ENCODE data around the gene ANAPC16.

ANAPC16 gene

GRCh38 chr10:72255977-72256729 is 40.3 kb downstream of the ANAPC16 start:
- no peak for ATAC-seq (ENCODE audit: insufficient read depth, low read depth)
- H3K79me2 ChIP-seq (ENCODE audit: insufficient read depth, low read length) = no peaks in the 10 kb centered on the region
- H3K27ac ChIP-seq (ENCODE audit: low read length) = no peak overlapping the region
- H4K20me1 ChIP-seq (ENCODE audit: insufficient read depth, low read length) = no peaks in the 10 kb centered on the region
- TF ChIP-seq CTCF (IDR thresholded peaks at IDR 0.05; ENCODE audit: borderline replicate concordance, extremely low read depth, low read length, poor library complexity, severe bottlenecking) = no peak
- TF ChIP-seq EZH2 (IDR thresholded peaks at IDR 0.05; ENCODE audit: borderline replicate concordance, low read depth, low read length, severe bottlenecking) = no peak
- no peak overlapping the region for H3K9ac ChIP-seq (ENCODE audit: low read depth, low read length)
- no peaks in the 10 kb centered on the region for H3K9me3 ChIP-seq (ENCODE audit: insufficient read depth, low read length, severe bottlenecking)
- no peak for DNase-seq
- no peaks in the 10 kb centered on the region for H3K27me3 ChIP-seq (ENCODE audit: insufficient read depth, low read length, poor library complexity)
- H3K36me3 ChIP-seq (ENCODE audit: insufficient read depth, low read length) = no peaks in the 10 kb centered on the region
- peaks cover 34% of the 10 kb centered on the region for H3K4me1 ChIP-seq (ENCODE audit: insufficient read depth, low read length)
- no peak overlapping the region for H3K4me2 ChIP-seq (ENCODE audit: insufficient read depth, low read length)
- H2AFZ ChIP-seq (ENCODE audit: low read depth, low read length) = no peak overlapping the region
- H3K4me3 ChIP-seq (ENCODE audit: low read depth in 1 of 2, low read length in 2 of 2) = no peak overlapping the region

- Histone ChIP-seq H2AFZ (ENCODE audit: low read depth, low read length) (no peak overlapping the region), H3K27ac (ENCODE audit: low read length) (no peak overlapping the region; the same call in 1 of the 2 replicates), H3K9me3 (ENCODE audit: insufficient read depth, low read length, severe bottlenecking) (no peaks in the 10 kb centered on the region), H4K20me1 (ENCODE audit: insufficient read depth, low read length) (no peaks in the 10 kb centered on the region), H3K4me2 (ENCODE audit: insufficient read depth, low read length) (no peak overlapping the region), H3K27me3 (ENCODE audit: insufficient read depth, low read length, poor library complexity) (no peaks in the 10 kb centered on the region), H3K79me2 (ENCODE audit: insufficient read depth, low read length) (no peaks in the 10 kb centered on the region), H3K4me1 (ENCODE audit: insufficient read depth, low read length) (peaks cover 45% of the 10 kb centered on the region), H3K9ac (ENCODE audit: low read depth, low read length) (no peak overlapping the region), H3K36me3 (ENCODE audit: insufficient read depth, low read length) (no peaks in the 10 kb centered on the region), H3K4me3 (ENCODE audit: low read depth in 1 of 2, low read length in 2 of 2) (no peak overlapping the region)
- no peak for TF ChIP-seq EZH2 (IDR thresholded peaks at IDR 0.05; ENCODE audit: borderline replicate concordance, low read depth, low read length, severe bottlenecking)
- no peak for TF ChIP-seq CTCF (IDR thresholded peaks at IDR 0.05; ENCODE audit: borderline replicate concordance, extremely low read depth, low read length, poor library complexity, severe bottlenecking)
- ATAC-seq (ENCODE audit: insufficient read depth, low read depth) (no peak), DNase-seq (no peak)
These were observed 41.5 kb downstream of the ANAPC16 start for GRCh38 chr10:72257051-72257892.

GRCh38 chr10:72258617-72259016 is 42.8 kb downstream of the ANAPC16 start:
- Histone ChIP-seq H3K9ac (ENCODE audit: low read depth, low read length) (no peak overlapping the region), H3K9me3 (ENCODE audit: insufficient read depth, low read length, severe bottlenecking) (no peaks in the 10 kb centered on the region), H3K27ac (ENCODE audit: low read length) (peak overlapping the region; percentile 27; the same call in 1 of the 2 replicates)

More at GRCh38 chr10:72258617-72259016, 42.8 kb downstream of the ANAPC16 start:
- Histone ChIP-seq H3K4me1 (ENCODE audit: insufficient read depth, low read length) (peaks cover 58% of the 10 kb centered on the region), H4K20me1 (ENCODE audit: insufficient read depth, low read length) (no peaks in the 10 kb centered on the region), H3K4me3 (ENCODE audit: low read depth in 1 of 2, low read length in 2 of 2) (no peak overlapping the region), H3K4me2 (ENCODE audit: insufficient read depth, low read length) (no peak overlapping the region), H3K79me2 (ENCODE audit: insufficient read depth, low read length) (no peaks in the 10 kb centered on the region), H3K27me3 (ENCODE audit: insufficient read depth, low read length, poor library complexity) (no peaks in the 10 kb centered on the region), H2AFZ (ENCODE audit: low read depth, low read length) (no peak overlapping the region), H3K36me3 (ENCODE audit: insufficient read depth, low read length) (no peaks in the 10 kb centered on the region)
- no peak for TF ChIP-seq EZH2 (IDR thresholded peaks at IDR 0.05; ENCODE audit: borderline replicate concordance, low read depth, low read length, severe bottlenecking)
- DNase-seq (no peak), ATAC-seq (ENCODE audit: insufficient read depth, low read depth) (no peak)

Measured in DND-41 (cell line).